ENCODE results near the gene BAG5. TPM values are rescaled to one million over a fixed set of nuclear protein-coding genes. Genes with fewer than 3 reads are reported as not detected.

BAG5 gene
- total and polyA plus RNA-seq, 5 experiments from 2014 or later, result 39.0 to 48.5 (median 46.9) TPM

DNA sequence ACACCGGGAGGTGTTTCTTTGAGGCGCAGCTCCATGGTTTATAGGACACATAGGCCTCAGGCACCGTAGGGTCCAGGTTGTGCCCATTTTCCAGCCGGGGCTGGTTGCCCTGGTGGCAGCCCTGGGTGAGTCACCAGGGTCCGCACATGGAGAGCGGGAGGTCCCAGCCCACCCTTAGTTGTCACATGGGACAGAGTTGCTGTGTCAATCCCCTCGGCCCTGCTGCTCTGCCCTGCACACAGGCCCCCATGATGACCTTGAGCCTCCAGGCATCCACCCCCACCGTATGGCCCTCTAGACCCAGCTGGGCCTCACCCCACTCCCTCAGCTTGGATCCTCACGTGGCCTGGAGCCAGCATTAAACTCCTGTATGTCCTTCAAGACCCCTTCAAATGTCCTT is 25.8 kb downstream of the BAG5 start:
- H3K9me3 Mint-ChIP-seq, result no peaks in the 10 kb centered on the region
- no peak for ATAC-seq
- peak overlapping the region in 4 of 10 donors; percentile 13 to 85 (median 56) for H3K27ac Mint-ChIP-seq
- peaks cover 1 to 5% (median 3%) of the 10 kb centered on the region in 4 donors for H3K4me1 Mint-ChIP-seq
- DNase-seq, result peak in 1 of 10 donors; percentile 2
- peaks cover 0 to 2% (median 0%) of the 10 kb centered on the region in 3 donors for H3K36me3 Mint-ChIP-seq
- H3K27me3 Mint-ChIP-seq, result no peaks in the 10 kb centered on the region
- POLR2A ChIA-PET, result no interaction called here
- H3K4me3 Mint-ChIP-seq, result no peak overlapping the region

DNA sequence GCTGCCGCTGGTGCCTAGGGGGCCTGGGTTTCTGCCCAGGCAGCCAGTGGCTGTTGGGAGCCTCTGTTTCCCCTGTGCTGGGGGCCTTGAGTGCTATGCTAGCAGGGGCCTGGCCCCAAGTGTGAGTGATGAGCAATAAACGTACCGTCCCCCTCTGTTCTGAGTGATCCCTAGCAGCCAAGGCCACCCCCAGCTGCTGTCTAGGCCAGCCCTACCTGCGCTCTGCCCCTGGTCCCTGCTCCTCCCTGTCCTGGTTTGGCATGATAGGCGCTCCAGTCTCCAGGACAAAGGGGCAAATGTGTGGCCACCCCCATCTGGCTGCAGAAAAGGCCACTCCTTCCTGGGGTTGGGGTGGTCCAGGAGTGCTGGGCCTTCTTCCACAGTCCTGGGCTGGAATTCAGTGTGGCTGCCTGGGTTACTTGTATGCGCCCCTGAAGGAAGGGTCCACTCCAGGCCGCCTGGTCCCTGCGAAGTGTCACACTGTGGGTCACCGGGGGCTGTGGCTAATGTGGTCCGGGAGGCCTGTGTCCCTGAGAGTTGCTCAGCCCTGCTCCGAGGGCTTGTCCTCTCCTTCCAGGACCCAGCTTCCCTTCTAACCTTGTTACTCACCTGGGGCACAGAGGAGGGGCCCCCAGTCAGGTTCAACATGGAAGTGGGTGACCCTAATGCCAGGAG is 26.4 kb downstream of the BAG5 start:
- DNase-seq (no peak), ATAC-seq (no peak)
- H3K36me3 Mint-ChIP-seq, result peaks cover 0 to 2% (median 0%) of the 10 kb centered on the region in 3 donors
- no peaks in the 10 kb centered on the region for H3K27me3 Mint-ChIP-seq
- POLR2A ChIA-PET, result interaction anchor here (0.6 kb wide), 1 partner anchor 1400 kb away, joined by 4 read pairs; no protein-coding TSS in a partner anchor
- H3K4me1 Mint-ChIP-seq, result peaks cover 4 to 12% (median 8%) of the 10 kb centered on the region in 4 donors
- H3K27ac Mint-ChIP-seq, result peak overlapping the region in 1 of 10 donors; percentile 59
- H3K9me3 Mint-ChIP-seq, result no peaks in the 10 kb centered on the region
- H3K4me3 Mint-ChIP-seq, result no peak overlapping the region

DNA sequence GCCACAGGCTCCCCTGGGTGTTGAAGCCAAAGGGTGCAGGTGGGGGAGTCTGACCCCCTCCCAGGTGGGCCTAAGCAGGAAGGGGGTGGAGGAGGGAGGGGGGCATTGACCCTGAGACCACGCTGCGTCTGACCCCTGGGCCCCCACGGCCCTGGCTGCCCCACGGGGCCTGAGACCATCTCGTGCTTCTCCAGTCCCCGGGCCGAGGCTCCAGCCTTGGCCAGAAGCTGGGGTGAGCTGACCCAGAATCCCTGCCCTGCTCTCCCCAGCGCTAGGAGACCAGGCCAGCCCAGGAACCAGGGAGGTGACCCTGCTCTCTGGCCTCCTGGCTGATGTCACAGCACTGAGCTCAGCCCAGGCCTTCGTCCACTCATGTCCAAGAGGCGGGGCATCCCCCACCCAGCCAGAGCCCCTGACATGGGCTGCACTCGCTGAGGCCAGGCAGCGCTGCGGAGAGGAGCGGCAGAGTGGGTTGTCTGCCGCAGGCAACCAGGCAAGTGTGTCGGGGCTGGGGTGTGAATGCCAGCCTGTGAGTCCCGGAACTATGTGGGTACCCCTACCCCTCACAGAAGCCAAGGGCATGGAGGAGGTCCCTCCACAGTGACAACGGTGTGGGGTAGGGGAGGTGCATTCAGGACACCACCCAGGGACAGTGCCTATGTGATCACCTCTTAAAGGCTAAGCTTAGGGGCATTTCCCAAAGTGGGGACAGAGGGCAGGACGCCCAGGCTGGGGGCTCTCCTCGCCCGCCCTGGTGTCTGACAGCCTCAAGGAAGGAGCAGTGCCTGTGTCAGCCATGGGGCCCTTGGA is 27.2 kb downstream of the BAG5 start:
- DNase-seq, result no peak
- Mint-ChIP-seq H3K9me3 (no peaks in the 10 kb centered on the region), H3K27ac (no peak overlapping the region), H3K27me3 (no peaks in the 10 kb centered on the region), H3K4me3 (no peak overlapping the region), H3K4me1 (peaks cover 9 to 19% (median 13%) of the 10 kb centered on the region in 4 donors), H3K36me3 (peaks cover 0 to 2% (median 0%) of the 10 kb centered on the region in 3 donors)
- no peak for ATAC-seq
- POLR2A ChIA-PET, result interaction anchor here (0.6 kb wide), 1 partner anchor 1399 kb away, joined by 4 read pairs; no protein-coding TSS in a partner anchor

DNA sequence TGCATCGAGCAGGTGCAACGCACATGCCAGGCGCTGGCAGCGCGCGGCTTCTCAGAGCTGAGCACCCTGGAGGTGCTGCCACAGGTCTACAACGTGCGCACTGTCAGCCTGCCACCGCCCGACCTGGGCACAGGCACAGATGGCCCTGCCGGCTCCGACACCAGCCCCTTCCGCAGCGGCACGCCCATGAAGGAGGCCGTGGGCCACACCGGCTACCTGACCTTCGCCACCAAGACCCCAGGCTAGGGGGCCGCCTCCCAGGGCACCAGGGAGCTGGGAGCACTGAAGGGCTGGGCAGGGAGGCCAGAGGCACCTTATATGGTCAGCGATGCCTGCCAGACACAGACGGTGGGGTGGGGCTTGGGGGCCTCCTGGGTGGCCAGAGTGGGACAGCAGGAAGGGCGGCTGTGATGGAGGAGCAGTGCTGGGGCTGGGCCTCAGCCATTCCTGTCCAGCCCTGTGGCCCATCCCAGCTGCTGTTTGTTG is 27.8 kb downstream of the BAG5 start:
- H3K27ac Mint-ChIP-seq, result no peak overlapping the region
- POLR2A ChIA-PET, result no interaction called here
- ATAC-seq (no peak), DNase-seq (no peak)
- H3K4me3 Mint-ChIP-seq, result no peak overlapping the region
- no peaks in the 10 kb centered on the region for H3K27me3 Mint-ChIP-seq
- no peaks in the 10 kb centered on the region for H3K9me3 Mint-ChIP-seq
- H3K4me1 Mint-ChIP-seq, result peaks cover 13 to 26% (median 19%) of the 10 kb centered on the region in 4 donors
- peaks cover 0 to 4% (median 0%) of the 10 kb centered on the region in 3 donors for H3K36me3 Mint-ChIP-seq

DNA sequence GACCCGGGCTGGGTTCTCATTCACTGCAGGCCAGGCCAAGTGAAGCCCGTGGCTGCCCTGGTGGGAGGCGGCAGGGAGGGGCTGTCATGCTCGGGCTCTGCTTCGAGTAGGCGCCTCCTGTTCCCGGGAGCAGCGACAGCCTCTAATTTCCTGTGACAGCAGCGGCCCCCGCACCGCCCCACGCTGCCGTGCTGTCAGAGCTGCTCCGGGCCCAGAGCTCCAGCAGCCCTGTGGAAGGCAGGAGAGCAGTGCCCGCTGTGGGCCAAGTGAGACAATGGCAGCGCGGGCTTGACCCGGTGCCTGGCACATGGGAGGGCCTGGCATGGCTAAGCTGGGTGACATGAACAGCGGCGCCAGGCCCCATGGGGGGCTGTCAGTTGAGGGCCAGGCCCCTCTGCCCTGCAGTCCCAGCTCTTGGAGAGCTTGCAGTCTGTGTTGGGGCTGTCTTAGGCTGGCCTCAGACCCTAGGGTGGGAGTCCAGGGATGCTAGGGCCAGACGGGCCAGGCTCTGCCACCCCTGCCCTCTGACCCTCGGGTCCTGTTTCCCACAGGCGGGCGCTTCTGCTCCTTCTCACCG is 28.4 kb downstream of the BAG5 start:
- Mint-ChIP-seq H3K4me3 (no peak overlapping the region), H3K27ac (no peak overlapping the region), H3K36me3 (peaks cover 0 to 4% (median 0%) of the 10 kb centered on the region in 3 donors), H3K9me3 (no peaks in the 10 kb centered on the region), H3K27me3 (no peaks in the 10 kb centered on the region), H3K4me1 (peaks cover 16 to 27% (median 22%) of the 10 kb centered on the region in 4 donors)
- ATAC-seq (no peak), DNase-seq (no peak)
- POLR2A ChIA-PET, result interaction anchor here (1.7 kb wide), 1 partner anchor 11 kb away, joined by 4 read pairs; no protein-coding TSS in a partner anchor

DNA sequence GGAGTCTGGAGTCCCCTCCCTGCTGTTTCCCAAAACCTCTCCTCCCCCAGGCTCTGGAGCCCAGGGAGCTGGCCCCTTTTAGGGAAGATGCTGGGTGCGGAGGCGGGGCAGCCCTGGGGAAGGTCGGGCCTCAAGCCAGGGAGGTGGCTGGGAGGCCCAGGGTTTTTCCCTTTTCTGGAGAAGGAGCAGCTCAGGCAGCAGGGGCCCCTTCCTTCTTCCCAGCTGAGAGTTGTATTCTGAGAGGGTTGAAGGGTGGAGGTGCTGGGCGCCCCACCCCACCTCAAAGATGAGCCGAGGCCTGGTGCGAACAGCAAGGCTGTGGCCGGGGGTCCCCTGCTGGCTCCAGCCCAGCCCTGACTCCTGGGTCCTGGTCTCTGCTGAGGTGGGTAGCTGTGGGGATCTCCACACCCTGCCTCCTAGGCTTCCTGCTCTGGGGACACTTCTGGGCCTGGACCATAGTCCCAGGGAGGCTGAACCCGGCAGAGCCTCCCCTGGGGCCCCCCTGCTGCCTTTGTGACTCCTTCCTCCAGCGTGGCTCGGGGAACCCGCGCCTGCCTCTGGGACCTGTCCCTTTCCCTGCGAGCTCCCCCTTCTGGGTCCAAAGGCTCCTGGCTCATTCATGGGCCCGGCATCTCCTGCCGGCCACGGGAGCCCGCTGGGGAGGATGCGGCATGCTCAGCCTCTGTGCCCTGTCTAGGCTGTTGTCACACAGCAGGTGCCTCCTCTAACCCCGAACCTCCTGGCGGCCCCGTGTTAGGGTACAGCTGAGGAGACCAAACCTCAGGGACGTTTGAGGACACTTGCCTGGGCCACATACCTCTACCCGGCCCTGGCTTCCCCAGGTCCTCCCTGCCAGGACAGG is 29.1 kb downstream of the BAG5 start:
- Mint-ChIP-seq H3K36me3 (peaks cover 0 to 4% (median 0%) of the 10 kb centered on the region in 3 donors), H3K4me1 (peaks cover 17 to 33% (median 26%) of the 10 kb centered on the region in 4 donors), H3K27ac (no peak overlapping the region), H3K9me3 (no peaks in the 10 kb centered on the region), H3K27me3 (peaks cover 0 to 2% (median 0%) of the 10 kb centered on the region in 5 donors), H3K4me3 (peak overlapping the region in 1 of 10 donors; percentile 37)
- DNase-seq, result no peak
- no peak for ATAC-seq
- POLR2A ChIA-PET, result interaction anchor here (1.7 kb wide), 1 partner anchor 12 kb away, joined by 4 read pairs; no protein-coding TSS in a partner anchor

DNA sequence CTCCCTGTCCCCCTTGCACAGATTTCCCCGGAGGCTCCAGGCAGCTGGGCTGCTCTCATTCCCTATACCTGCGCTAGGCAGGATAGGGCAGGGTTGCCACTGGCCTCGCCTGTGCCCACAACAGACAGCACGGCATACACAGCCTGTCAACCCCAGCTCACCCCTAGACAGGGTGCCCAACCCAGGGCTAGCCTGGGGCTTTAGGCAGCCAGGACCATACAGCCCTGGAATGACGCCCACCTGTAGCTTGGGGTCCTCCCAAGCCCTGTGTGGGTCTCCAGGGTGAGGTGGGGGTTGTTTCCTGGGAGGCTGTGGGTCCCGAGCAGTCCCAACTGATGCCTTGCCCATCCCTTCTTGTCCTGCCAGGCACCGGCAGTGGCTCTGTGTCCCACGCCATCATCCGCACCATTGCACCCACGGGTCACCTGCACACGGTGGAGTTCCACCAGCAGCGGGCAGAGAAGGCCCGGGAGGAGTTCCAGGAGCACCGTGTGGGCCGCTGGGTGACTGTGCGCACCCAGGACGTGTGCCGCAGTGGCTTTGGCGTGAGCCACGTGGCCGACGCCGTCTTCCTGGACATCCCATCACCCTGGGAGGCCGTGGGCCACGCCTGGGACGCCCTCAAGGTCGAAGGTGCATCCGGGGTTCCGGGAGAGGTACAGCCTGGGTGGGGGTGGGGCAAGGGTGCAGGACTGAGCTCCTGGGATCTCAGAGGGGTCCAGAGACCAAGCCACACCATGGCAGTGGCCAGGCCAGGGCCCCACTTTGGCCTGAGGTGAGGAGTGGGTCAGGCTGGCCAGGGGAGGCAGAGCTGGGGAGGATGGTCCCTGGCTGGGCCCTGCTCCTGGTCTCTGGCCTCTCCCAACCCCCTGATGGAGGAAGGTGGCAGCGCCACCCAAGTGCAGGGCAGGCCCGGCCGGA is 30.0 kb downstream of the BAG5 start:
- ATAC-seq (no peak), DNase-seq (no peak)
- H3K4me3 Mint-ChIP-seq, result no peak overlapping the region
- peaks cover 18 to 42% (median 32%) of the 10 kb centered on the region in 4 donors for H3K4me1 Mint-ChIP-seq
- H3K27me3 Mint-ChIP-seq, result peaks cover 0 to 2% (median 0%) of the 10 kb centered on the region in 5 donors
- no peaks in the 10 kb centered on the region for H3K9me3 Mint-ChIP-seq
- H3K36me3 Mint-ChIP-seq, result peaks cover 0 to 4% (median 0%) of the 10 kb centered on the region in 3 donors
- POLR2A ChIA-PET, result interaction anchor here (1.7 to 2.6 kb wide), 2 partner anchors 13 to 30 kb away, joined by 4 to 11 read pairs; partner anchors contain the start of genes BAG5 and COA8
- peak overlapping the region in 1 of 10 donors; percentile 49 for H3K27ac Mint-ChIP-seq

DNA sequence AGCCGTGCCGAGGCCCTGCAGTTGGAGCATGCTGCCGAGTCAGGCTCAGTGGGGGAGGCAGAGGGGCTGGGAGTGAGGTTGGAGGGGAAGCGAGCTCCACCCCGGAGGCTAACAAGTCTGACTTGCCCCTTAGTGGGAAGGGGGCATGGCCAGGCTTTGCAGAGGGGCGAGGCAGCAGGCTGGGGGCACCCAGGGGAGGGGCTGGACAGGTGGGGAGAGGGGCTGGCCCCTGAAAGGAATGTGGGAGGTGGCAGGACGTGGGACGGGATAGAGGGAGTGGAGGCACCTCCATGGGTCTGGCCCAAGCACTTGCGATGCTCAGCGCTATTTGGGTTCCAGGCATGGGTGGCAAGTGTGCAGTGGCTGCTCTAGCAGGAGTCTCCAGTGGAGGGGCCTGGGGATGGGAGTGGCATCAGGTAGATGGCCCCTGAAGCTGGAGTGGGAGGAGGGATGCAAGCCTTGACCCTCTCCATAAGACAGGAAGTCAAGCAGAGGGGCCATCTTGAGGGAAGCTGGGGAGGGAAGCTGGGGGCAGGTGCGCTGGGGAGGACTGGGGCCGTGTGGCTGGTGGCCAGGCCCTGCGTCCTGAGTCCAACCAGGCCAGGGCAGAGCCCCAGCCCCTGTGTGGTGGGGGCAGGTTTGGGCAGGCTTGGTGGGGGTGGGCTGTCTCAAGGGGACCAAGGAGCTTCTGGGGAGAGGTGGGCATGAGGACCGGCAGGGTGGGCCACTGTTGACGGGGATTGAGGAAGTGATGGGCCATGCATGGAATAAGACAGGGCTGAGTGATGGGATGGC is 30.8 kb downstream of the BAG5 start:
- Mint-ChIP-seq H3K36me3 (peaks cover 0 to 4% (median 0%) of the 10 kb centered on the region in 3 donors), H3K27ac (peak overlapping the region in 5 of 10 donors; percentile 44 to 63 (median 56)), H3K4me1 (peaks cover 19 to 50% (median 39%) of the 10 kb centered on the region in 4 donors), H3K27me3 (peaks cover 0 to 2% (median 0%) of the 10 kb centered on the region in 5 donors), H3K9me3 (no peaks in the 10 kb centered on the region), H3K4me3 (peak overlapping the region in 4 of 10 donors; percentile 13 to 63 (median 19))
- no peak for ATAC-seq
- DNase-seq, result no peak
- POLR2A ChIA-PET, result interaction anchor here (2.6 to 3.6 kb wide), 2 partner anchors 30 to 198 kb away, joined by 11 to 12 read pairs; partner anchors contain the start of genes BAG5, COA8 and EIF5

DNA sequence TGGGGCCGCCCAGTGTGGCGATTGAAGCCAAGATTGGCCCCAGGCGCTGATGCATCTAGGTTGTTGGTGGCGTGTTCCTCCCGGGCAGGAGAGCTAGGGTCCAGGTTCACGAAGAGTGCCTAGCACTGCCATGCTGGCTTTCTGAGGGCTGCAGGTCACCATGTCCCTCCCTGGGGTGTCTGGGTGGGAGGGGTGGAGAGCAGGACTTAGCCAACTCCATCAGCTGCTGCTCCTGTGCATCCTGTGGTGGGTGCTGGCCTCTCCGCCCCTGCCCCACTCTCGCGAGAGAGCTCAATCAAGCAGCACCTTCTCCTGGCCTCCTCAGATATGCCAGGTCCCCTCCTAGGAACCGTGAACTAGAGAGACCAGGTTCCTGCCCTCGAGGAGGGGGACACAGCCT is 31.6 kb downstream of the BAG5 start:
- POLR2A ChIA-PET, result interaction anchor here (0.8 to 3.6 kb wide), 3 partner anchors 10 to 197 kb away, joined by 3 to 12 read pairs (median 11); partner anchors contain the start of genes BAG5, COA8 and EIF5
- Mint-ChIP-seq H3K36me3 (peaks cover 0 to 4% (median 0%) of the 10 kb centered on the region in 3 donors), H3K27me3 (peaks cover 0 to 2% (median 0%) of the 10 kb centered on the region in 5 donors), H3K4me1 (peaks cover 19 to 52% (median 40%) of the 10 kb centered on the region in 4 donors), H3K27ac (peak overlapping the region in 8 of 10 donors; percentile 24 to 96 (median 60)), H3K4me3 (peak overlapping the region in 7 of 10 donors; percentile 90 to 95 (median 93)), H3K9me3 (no peaks in the 10 kb centered on the region)
- ATAC-seq (no peak), DNase-seq (no peak)

DNA sequence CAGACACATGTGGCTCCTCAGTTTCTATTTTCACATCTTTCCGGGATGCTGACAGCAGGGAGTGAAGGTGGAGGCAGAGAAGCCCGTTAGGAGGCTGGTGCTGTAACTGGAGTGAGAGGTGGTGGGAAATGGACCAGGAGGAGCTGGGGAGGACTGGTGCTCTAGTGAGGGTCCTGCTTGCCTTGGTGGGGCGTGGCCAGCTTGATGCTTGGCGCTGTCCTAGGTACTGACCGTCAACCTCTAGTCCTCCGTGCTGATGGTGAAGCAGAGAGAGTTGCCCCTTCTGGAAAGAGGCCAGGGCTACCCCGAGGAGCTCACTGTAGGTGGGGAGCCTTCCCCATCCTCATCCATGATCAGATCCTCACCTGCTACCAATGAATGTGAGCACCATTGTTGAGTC is 32.1 kb downstream of the BAG5 start:
- Mint-ChIP-seq H3K4me3 (peak overlapping the region; percentile 88 to 95 (median 92)), H3K4me1 (peaks cover 19 to 52% (median 41%) of the 10 kb centered on the region in 4 donors), H3K27me3 (peaks cover 0 to 2% (median 0%) of the 10 kb centered on the region in 5 donors), H3K9me3 (no peaks in the 10 kb centered on the region), H3K27ac (peak overlapping the region in 8 of 10 donors; percentile 57 to 98 (median 90)), H3K36me3 (peaks cover 0 to 4% (median 0%) of the 10 kb centered on the region in 3 donors)
- POLR2A ChIA-PET, result interaction anchor here (0.8 to 3.6 kb wide), 5 partner anchors 9 to 197 kb away, joined by 3 to 12 read pairs (median 9); partner anchors contain the start of genes BAG5, COA8 and EIF5
- ATAC-seq, result no peak
- DNase-seq, result peak in 2 of 10 donors; percentile 26 to 29

Data from naive thymus-derived CD8-positive, alpha-beta T cell (primary cell).